Liver (tissue), 3 donors: Measurements from ENCODE around the gene ERN1.

Source experiments
- GABPA ChIP-seq, 2 donors: IDR thresholded peaks in 1 of 2; conservative IDR thresholded peaks in 1 of 2; 2 replicates each; pipeline ENCODE4 v1.6.1; 2016; ENCODE audit warnings: antibody characterized with exemption in 2 of 2, mild to moderate bottlenecking in 1 of 2, moderate library complexity in 1 of 2
- JUND ChIP-seq, 2 donors: IDR thresholded peaks; 2 replicates each; pipeline ENCODE4 v1.6.1; 2016; ENCODE audit warnings: antibody characterized with exemption in 2 of 2
- SP1 ChIP-seq: IDR thresholded peaks from 2 replicates; pipeline ENCODE4 v1.6.1; 2018; ENCODE audit warnings: antibody characterized with exemption, mild to moderate bottlenecking
- YY1 ChIP-seq: IDR thresholded peaks from 2 replicates; pipeline ENCODE4 v1.6.1; 2016; ENCODE audit warnings: antibody characterized with exemption, mild to moderate bottlenecking
- TF ChIP-seq, protein P1 (sequence below): IDR thresholded peaks from 2 replicates; pipeline ENCODE4 v1.6.1; 2016; ENCODE audit warnings: antibody characterized with exemption, mild to moderate bottlenecking
- TF ChIP-seq, protein P2 (sequence below): fragments of 150-350 bp; IDR thresholded peaks from 2 replicates; pipeline ENCODE4 v1.5.1; 2017; ENCODE audit warnings: improper control_type of control experiment, low read depth, low read length; ENCODE audit not compliant: missing input control
- TF ChIP-seq, protein P3 (sequence below): IDR thresholded peaks from 2 replicates; pipeline ENCODE4 v1.6.1; 2016; ENCODE audit warnings: antibody characterized with exemption
- donor health status: healthy.
- donor health status: healthy.

DNA sequence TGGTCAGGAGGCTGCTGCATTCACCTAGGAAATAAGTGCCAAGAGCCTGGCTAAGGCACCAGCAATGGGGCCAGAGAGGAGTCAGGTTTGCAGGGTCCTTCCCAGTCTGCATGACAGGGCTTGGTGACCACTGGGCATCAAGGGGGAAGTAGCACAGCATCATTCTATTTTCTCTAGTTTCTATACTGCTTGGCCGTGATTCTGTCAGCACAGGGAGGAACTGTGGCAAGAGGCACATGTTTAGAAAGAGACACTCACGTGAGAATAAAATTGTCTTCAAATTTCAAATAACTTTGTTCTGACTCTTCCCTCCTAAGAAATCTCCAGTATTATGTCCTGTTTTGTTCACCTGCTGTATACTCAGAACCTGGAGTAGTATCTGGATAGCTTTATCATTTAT is 37.8 kb downstream of the ERN1 start:
- TF ChIP-seq, protein P1, sequence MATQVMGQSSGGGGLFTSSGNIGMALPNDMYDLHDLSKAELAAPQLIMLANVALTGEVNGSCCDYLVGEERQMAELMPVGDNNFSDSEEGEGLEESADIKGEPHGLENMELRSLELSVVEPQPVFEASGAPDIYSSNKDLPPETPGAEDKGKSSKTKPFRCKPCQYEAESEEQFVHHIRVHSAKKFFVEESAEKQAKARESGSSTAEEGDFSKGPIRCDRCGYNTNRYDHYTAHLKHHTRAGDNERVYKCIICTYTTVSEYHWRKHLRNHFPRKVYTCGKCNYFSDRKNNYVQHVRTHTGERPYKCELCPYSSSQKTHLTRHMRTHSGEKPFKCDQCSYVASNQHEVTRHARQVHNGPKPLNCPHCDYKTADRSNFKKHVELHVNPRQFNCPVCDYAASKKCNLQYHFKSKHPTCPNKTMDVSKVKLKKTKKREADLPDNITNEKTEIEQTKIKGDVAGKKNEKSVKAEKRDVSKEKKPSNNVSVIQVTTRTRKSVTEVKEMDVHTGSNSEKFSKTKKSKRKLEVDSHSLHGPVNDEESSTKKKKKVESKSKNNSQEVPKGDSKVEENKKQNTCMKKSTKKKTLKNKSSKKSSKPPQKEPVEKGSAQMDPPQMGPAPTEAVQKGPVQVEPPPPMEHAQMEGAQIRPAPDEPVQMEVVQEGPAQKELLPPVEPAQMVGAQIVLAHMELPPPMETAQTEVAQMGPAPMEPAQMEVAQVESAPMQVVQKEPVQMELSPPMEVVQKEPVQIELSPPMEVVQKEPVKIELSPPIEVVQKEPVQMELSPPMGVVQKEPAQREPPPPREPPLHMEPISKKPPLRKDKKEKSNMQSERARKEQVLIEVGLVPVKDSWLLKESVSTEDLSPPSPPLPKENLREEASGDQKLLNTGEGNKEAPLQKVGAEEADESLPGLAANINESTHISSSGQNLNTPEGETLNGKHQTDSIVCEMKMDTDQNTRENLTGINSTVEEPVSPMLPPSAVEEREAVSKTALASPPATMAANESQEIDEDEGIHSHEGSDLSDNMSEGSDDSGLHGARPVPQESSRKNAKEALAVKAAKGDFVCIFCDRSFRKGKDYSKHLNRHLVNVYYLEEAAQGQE = no peak
- TF ChIP-seq, protein P2, sequence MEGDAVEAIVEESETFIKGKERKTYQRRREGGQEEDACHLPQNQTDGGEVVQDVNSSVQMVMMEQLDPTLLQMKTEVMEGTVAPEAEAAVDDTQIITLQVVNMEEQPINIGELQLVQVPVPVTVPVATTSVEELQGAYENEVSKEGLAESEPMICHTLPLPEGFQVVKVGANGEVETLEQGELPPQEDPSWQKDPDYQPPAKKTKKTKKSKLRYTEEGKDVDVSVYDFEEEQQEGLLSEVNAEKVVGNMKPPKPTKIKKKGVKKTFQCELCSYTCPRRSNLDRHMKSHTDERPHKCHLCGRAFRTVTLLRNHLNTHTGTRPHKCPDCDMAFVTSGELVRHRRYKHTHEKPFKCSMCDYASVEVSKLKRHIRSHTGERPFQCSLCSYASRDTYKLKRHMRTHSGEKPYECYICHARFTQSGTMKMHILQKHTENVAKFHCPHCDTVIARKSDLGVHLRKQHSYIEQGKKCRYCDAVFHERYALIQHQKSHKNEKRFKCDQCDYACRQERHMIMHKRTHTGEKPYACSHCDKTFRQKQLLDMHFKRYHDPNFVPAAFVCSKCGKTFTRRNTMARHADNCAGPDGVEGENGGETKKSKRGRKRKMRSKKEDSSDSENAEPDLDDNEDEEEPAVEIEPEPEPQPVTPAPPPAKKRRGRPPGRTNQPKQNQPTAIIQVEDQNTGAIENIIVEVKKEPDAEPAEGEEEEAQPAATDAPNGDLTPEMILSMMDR = no peak
- TF ChIP-seq, protein P3, sequence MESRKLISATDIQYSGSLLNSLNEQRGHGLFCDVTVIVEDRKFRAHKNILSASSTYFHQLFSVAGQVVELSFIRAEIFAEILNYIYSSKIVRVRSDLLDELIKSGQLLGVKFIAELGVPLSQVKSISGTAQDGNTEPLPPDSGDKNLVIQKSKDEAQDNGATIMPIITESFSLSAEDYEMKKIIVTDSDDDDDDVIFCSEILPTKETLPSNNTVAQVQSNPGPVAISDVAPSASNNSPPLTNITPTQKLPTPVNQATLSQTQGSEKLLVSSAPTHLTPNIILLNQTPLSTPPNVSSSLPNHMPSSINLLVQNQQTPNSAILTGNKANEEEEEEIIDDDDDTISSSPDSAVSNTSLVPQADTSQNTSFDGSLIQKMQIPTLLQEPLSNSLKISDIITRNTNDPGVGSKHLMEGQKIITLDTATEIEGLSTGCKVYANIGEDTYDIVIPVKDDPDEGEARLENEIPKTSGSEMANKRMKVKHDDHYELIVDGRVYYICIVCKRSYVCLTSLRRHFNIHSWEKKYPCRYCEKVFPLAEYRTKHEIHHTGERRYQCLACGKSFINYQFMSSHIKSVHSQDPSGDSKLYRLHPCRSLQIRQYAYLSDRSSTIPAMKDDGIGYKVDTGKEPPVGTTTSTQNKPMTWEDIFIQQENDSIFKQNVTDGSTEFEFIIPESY = no peak
- TF ChIP-seq JUND (IDR thresholded peaks at IDR 0.05) (no peak), YY1 (no peak), GABPA (IDR thresholded peaks at IDR 0.05 in 1 of 2, conservative IDR thresholded peaks at IDR 0.05 in 1 of 2) (no peak), SP1 (no peak)
